ENCODE results near the gene LPP. TPM values are rescaled to one million over a fixed set of nuclear protein-coding genes. Genes with fewer than 3 reads are reported as not detected.

Gene LPP
- polyA plus RNA-seq, 2 of the 4 experiments (the other 2 are of a cell fraction) = 11.0 to 30.8 TPM

DNA sequence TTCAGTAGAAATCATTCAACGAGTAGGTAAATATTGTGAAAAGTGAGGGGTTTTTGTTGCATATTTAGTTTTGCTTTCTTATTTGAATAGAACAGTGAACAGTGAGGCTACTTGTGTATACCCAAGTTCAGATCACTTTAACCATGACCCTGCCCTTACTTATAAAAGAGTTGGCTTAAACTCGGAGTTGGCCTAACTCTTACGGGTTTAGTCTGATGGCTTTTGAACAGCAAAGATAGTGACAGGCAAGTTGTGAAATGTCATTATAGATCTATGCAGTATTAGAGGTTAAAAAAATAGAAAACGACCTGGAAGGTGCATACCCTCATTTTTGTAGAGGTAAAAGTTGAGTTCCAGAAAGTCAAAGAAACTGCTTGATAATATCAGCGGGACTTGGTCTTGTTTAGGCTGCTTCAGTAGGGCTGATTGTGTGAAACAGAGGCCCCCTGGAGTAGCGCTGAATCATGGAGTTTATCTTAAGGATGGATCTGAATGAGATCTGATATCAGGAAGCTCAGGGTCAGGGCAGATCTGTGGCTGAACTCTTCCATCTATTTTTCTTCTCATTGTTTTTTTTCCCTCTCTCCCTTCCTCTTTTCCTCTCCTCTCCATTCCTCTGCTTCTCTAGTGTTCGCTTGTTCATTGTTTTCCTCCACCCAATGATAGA is 359.8 kb downstream of the LPP start:
- peak in 1 of 2 experiments; percentile 58; a peak in 2 of 6 replicates for ATAC-seq

DNA sequence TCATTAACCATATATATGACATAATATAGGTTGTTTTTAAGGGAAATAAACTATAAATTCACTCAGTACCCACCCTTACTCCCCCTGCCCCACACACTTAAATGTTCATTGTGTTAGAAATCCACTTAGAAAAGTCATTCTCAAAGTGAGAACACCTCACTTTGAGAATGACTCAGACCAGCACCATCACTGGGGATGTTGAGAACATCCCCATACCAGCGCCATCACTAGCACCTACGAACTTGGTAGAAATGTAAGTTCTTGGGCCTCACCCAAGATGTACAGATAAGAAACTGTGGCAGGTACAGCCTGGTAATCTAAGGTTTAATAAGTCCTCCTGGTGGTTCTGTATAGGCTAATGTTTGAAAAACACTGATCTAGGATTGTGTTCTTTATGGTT is 362.6 kb downstream of the LPP start:
- ChIA-PET POLR2A (no interaction called here), CTCF (no interaction called here)
- WGBS (ENCODE audit: missing lambda C conversion rate) = 100% methylated on average over 2 of the region's 2 CpGs
- DNase-seq (ENCODE audit: low read depth in 1 of 2, low spot score in 1 of 2) (no peak), ATAC-seq (no peak), FAIRE-seq (no peak)
- Histone ChIP-seq H3K9me3 (no peaks in the 10 kb centered on the region), H3K4me3 (no peak overlapping the region), H3K4me2 (no peak overlapping the region), H3K4me1 (peaks cover 16% of the 10 kb centered on the region), H3K27ac (no peak overlapping the region)
- no peak for TF ChIP-seq RCOR1 (IDR thresholded peaks at IDR 0.05; ENCODE audit: low read depth, low read length)
- TF ChIP-seq TFCP2L1 (CRISPR knock-in tag; IDR thresholded peaks at IDR 0.05) = no peak
- no peak for TF ChIP-seq HOXB5 (CRISPR knock-in tag; IDR thresholded peaks at IDR 0.05)
- TF ChIP-seq, protein P1, sequence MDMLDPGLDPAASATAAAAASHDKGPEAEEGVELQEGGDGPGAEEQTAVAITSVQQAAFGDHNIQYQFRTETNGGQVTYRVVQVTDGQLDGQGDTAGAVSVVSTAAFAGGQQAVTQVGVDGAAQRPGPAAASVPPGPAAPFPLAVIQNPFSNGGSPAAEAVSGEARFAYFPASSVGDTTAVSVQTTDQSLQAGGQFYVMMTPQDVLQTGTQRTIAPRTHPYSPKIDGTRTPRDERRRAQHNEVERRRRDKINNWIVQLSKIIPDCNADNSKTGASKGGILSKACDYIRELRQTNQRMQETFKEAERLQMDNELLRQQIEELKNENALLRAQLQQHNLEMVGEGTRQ (IDR thresholded peaks at IDR 0.05) = no peak
- TF ChIP-seq, protein P2, sequence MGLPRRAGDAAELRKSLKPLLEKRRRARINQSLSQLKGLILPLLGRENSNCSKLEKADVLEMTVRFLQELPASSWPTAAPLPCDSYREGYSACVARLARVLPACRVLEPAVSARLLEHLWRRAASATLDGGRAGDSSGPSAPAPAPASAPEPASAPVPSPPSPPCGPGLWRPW (IDR thresholded peaks at IDR 0.05) = no peak
- no peak for TF ChIP-seq NR3C1 (IDR thresholded peaks at IDR 0.05)
- TF ChIP-seq ZSCAN20 (CRISPR knock-in tag; IDR thresholded peaks at IDR 0.05) = no peak
- TF ChIP-seq POLR2A (IDR thresholded peaks at IDR 0.05; ENCODE audit: low read length) = no peak
- TF ChIP-seq KDM5A (IDR thresholded peaks at IDR 0.05) = no peak
- TF ChIP-seq JUN (IDR thresholded peaks at IDR 0.05) = no peak
- no peak for TF ChIP-seq POLR2AphosphoS2 (conservative IDR thresholded peaks at IDR 0.05; ENCODE audit: low read length)
- TF ChIP-seq, protein P3, sequence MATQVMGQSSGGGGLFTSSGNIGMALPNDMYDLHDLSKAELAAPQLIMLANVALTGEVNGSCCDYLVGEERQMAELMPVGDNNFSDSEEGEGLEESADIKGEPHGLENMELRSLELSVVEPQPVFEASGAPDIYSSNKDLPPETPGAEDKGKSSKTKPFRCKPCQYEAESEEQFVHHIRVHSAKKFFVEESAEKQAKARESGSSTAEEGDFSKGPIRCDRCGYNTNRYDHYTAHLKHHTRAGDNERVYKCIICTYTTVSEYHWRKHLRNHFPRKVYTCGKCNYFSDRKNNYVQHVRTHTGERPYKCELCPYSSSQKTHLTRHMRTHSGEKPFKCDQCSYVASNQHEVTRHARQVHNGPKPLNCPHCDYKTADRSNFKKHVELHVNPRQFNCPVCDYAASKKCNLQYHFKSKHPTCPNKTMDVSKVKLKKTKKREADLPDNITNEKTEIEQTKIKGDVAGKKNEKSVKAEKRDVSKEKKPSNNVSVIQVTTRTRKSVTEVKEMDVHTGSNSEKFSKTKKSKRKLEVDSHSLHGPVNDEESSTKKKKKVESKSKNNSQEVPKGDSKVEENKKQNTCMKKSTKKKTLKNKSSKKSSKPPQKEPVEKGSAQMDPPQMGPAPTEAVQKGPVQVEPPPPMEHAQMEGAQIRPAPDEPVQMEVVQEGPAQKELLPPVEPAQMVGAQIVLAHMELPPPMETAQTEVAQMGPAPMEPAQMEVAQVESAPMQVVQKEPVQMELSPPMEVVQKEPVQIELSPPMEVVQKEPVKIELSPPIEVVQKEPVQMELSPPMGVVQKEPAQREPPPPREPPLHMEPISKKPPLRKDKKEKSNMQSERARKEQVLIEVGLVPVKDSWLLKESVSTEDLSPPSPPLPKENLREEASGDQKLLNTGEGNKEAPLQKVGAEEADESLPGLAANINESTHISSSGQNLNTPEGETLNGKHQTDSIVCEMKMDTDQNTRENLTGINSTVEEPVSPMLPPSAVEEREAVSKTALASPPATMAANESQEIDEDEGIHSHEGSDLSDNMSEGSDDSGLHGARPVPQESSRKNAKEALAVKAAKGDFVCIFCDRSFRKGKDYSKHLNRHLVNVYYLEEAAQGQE (IDR thresholded peaks at IDR 0.05) = no peak
- TF ChIP-seq CEBPB (IDR thresholded peaks at IDR 0.05) = no peak

More for the DNA sequence above, 359.8 kb downstream of the LPP start:
- ChIA-PET CTCF (interaction anchor here (0.6 to 1.2 kb wide), 2 partner anchors 11 to 13 kb away, joined by 3 read pairs; no protein-coding TSS in a partner anchor), POLR2A (no interaction called here)
- TF ChIP-seq GATA3 (IDR thresholded peaks at IDR 0.05; ENCODE audit: borderline replicate concordance) = peak; percentile 16; the same call in 1 of the 2 replicates
- no peak for TF ChIP-seq TFCP2L1 (CRISPR knock-in tag; IDR thresholded peaks at IDR 0.05)
- TF ChIP-seq, protein P4, sequence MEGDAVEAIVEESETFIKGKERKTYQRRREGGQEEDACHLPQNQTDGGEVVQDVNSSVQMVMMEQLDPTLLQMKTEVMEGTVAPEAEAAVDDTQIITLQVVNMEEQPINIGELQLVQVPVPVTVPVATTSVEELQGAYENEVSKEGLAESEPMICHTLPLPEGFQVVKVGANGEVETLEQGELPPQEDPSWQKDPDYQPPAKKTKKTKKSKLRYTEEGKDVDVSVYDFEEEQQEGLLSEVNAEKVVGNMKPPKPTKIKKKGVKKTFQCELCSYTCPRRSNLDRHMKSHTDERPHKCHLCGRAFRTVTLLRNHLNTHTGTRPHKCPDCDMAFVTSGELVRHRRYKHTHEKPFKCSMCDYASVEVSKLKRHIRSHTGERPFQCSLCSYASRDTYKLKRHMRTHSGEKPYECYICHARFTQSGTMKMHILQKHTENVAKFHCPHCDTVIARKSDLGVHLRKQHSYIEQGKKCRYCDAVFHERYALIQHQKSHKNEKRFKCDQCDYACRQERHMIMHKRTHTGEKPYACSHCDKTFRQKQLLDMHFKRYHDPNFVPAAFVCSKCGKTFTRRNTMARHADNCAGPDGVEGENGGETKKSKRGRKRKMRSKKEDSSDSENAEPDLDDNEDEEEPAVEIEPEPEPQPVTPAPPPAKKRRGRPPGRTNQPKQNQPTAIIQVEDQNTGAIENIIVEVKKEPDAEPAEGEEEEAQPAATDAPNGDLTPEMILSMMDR (IDR thresholded peaks at IDR 0.05) = no peak
- TF ChIP-seq, protein P5, sequence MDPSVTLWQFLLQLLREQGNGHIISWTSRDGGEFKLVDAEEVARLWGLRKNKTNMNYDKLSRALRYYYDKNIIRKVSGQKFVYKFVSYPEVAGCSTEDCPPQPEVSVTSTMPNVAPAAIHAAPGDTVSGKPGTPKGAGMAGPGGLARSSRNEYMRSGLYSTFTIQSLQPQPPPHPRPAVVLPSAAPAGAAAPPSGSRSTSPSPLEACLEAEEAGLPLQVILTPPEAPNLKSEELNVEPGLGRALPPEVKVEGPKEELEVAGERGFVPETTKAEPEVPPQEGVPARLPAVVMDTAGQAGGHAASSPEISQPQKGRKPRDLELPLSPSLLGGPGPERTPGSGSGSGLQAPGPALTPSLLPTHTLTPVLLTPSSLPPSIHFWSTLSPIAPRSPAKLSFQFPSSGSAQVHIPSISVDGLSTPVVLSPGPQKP (IDR thresholded peaks at IDR 0.05; ENCODE audit: low read depth, low read length) = no peak
- TF ChIP-seq HOXB13 (CRISPR knock-in tag; IDR thresholded peaks at IDR 0.05; ENCODE audit: low read depth) = no peak
- no peak for TF ChIP-seq ZFP36 (IDR thresholded peaks at IDR 0.05; ENCODE audit: borderline replicate concordance, partially characterized antibody)
- TF ChIP-seq RARB (CRISPR knock-in tag; IDR thresholded peaks at IDR 0.05) = no peak
- TF ChIP-seq ZSCAN20 (CRISPR knock-in tag; IDR thresholded peaks at IDR 0.05) = no peak
- Histone ChIP-seq H3K4me1 (peaks cover 26% of the 10 kb centered on the region), H3K4me3 (no peak overlapping the region), H3K4me2 (peak overlapping the region; percentile 24; the same call in 2 of the 3 replicates), H3K27ac (peak overlapping the region in 1 of 2 experiments; percentile 49; a peak in 1 of 6 replicates), H3K9me3 (no peaks in the 10 kb centered on the region)
- WGBS (ENCODE audit: missing lambda C conversion rate) = 73% methylated on average over 7 of the region's 7 CpGs
- FAIRE-seq (no peak), DNase-seq (ENCODE audit: low read depth in 1 of 2, low spot score in 1 of 2) (no peak)
